ENCODE results near the gene ACSM4. TPM values are rescaled to one million over a fixed set of nuclear protein-coding genes. Genes with fewer than 3 reads are reported as not detected.
"Not testable (repeated sequence)": the region's sequence is repeated elsewhere in the genome, so short reads cannot be mapped to it uniquely, and the experiment has no call there.

ACSM4 gene
- total RNA-seq, 1 experiment from 2014 or later = not detected

GRCh38 chr12:7269273-7269672, 34.6 kb upstream of the ACSM4 start:
- no TSS peak for BruUV-seq (replicated peaks)
- Mint-ChIP-seq H3K4me3 (ENCODE audit: unreplicated experiment) (no peak overlapping the region), H3K27ac (ENCODE audit: low read depth, unreplicated experiment) (no peak overlapping the region), H3K27me3 (ENCODE audit: insufficient read depth, unreplicated experiment) (no peaks in the 10 kb centered on the region), H3K4me1 (ENCODE audit: insufficient read depth, unreplicated experiment) (peaks cover 18% of the 10 kb centered on the region), H3K36me3 (ENCODE audit: insufficient read depth, unreplicated experiment) (no peaks in the 10 kb centered on the region), H3K9me3 (ENCODE audit: unreplicated experiment) (no peaks in the 10 kb centered on the region)
- ChIA-PET CTCF (no interaction called here), POLR2A (interaction anchor here (0.7 kb wide), 1 partner anchor 58 kb away, joined by 3 read pairs; no protein-coding TSS in a partner anchor)
- DNase-seq (ENCODE audit: unreplicated experiment) = peak; percentile 61
- intact Hi-C loops (cut with micrococcal nuclease) = no loop called here
- TF ChIP-seq CTCF (IDR thresholded peaks at IDR 0.05; ENCODE audit: unreplicated experiment) = no peak

- CTCF ChIA-PET = interaction anchor here (0.9 kb wide), 1 partner anchor 189 kb away, joined by 4 read pairs; no protein-coding TSS in a partner anchor
Observed at GRCh38 chr12:7271893-7272514, 31.9 kb upstream of the ACSM4 start.

DNA sequence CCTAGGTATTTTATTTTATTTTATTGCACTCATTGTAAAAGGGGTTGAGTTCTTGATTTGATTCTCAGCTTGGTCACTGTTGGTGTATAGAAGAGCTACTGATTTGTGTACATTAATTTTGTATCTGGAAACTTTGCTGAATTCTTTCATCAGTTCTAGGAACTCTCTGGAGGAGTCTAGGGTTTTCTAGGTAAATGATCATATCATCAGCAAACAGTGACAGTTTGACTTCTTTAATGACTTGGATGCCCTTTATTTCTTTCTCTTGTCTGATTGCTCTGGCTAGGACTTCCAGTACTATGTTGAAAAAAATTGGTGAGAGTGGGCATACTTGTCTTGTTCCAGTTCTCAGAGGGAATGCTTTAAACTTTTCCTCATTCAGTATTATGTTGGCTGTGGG, 28.4 kb upstream of the ACSM4 start:
- CTCF ChIA-PET; BruUV-seq (replicated peaks); H3K4me1 Mint-ChIP-seq (ENCODE audit: insufficient read depth, unreplicated experiment); H3K36me3 Mint-ChIP-seq (ENCODE audit: insufficient read depth, unreplicated experiment); DNase-seq (ENCODE audit: unreplicated experiment); H3K27ac Mint-ChIP-seq (ENCODE audit: low read depth, unreplicated experiment); POLR2A ChIA-PET; H3K9me3 Mint-ChIP-seq (ENCODE audit: unreplicated experiment); intact Hi-C loops (cut with micrococcal nuclease); H3K4me3 Mint-ChIP-seq (ENCODE audit: unreplicated experiment): not testable (repeated sequence)
- H3K27me3 Mint-ChIP-seq (ENCODE audit: insufficient read depth, unreplicated experiment) = peaks cover 14% of the 10 kb centered on the region

More at GRCh38 chr12:7271893-7272514, 31.9 kb upstream of the ACSM4 start:
- Mint-ChIP-seq H3K36me3 (ENCODE audit: insufficient read depth, unreplicated experiment) (peaks cover 4% of the 10 kb centered on the region), H3K27ac (ENCODE audit: low read depth, unreplicated experiment) (no peak overlapping the region), H3K27me3 (ENCODE audit: insufficient read depth, unreplicated experiment) (peaks cover 12% of the 10 kb centered on the region), H3K4me3 (ENCODE audit: unreplicated experiment) (no peak overlapping the region), H3K9me3 (ENCODE audit: unreplicated experiment) (no peaks in the 10 kb centered on the region), H3K4me1 (ENCODE audit: insufficient read depth, unreplicated experiment) (peaks cover 8% of the 10 kb centered on the region)
- DNase-seq (ENCODE audit: unreplicated experiment) = peak; percentile 10
- POLR2A ChIA-PET = interaction anchor here (1.2 kb wide), 1 partner anchor 11 kb away, joined by 3 read pairs; no protein-coding TSS in a partner anchor
- no peak for TF ChIP-seq CTCF (IDR thresholded peaks at IDR 0.05; ENCODE audit: unreplicated experiment)
- intact Hi-C loops (cut with micrococcal nuclease) = no loop called here
- no TSS peak for BruUV-seq (replicated peaks)

DNA sequence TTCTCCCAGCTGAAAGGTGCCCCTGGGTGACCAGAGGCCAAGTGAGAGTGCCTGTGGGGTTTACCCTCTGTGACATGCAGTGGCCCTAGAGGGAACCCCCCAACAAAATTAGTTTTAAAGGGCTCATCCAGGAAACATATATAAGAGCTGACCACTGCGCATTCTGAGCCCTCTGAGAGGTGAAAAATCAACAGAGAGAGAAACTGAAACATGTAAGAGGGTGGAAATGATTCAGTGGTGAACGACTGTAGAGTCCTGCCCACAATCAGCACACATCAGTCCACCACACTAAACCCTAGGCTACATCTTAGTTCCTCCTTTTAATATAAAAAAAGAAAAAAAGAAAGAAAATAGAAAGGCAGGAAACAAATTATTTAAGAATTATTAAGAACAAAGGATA, 21.0 kb upstream of the ACSM4 start:
- TF ChIP-seq CTCF (IDR thresholded peaks at IDR 0.05; ENCODE audit: unreplicated experiment) = no peak
- no TSS peak for BruUV-seq (replicated peaks)
- peaks cover 10% of the 10 kb centered on the region for H3K27me3 Mint-ChIP-seq (ENCODE audit: insufficient read depth, unreplicated experiment)
- no peaks in the 10 kb centered on the region for H3K4me1 Mint-ChIP-seq (ENCODE audit: insufficient read depth, unreplicated experiment)
- POLR2A ChIA-PET = interaction anchor here (0.9 kb wide), 1 partner anchor 11 kb away, joined by 3 read pairs; no protein-coding TSS in a partner anchor
- CTCF ChIA-PET = no interaction called here
- no peak for DNase-seq (ENCODE audit: unreplicated experiment)
- H3K36me3 Mint-ChIP-seq (ENCODE audit: insufficient read depth, unreplicated experiment) = no peaks in the 10 kb centered on the region
- no peak overlapping the region for H3K4me3 Mint-ChIP-seq (ENCODE audit: unreplicated experiment)
- no peak overlapping the region for H3K27ac Mint-ChIP-seq (ENCODE audit: low read depth, unreplicated experiment)
- intact Hi-C loops (cut with micrococcal nuclease) = no loop called here
- peaks cover 27% of the 10 kb centered on the region for H3K9me3 Mint-ChIP-seq (ENCODE audit: unreplicated experiment)

Data from MCF 10A (cell line).